ENCODE data around the gene HAUS8. TPM values are rescaled to one million over a fixed set of nuclear protein-coding genes. Genes with fewer than 3 reads are reported as not detected.

HAUS8 gene
- polyA plus RNA-seq, 1 experiment, result 4.6 TPM

GRCh38 chr19:17118957-17119356 is 43.7 kb upstream of the HAUS8 start:
- ChIA-PET POLR2A (no interaction called here), CTCF (no interaction called here)
- H3K27ac ChIP-seq (ENCODE audit: low read depth, low read length), result no peak overlapping the region
- H3K9me3 ChIP-seq (ENCODE audit: control insufficient read depth, insufficient read depth, low read length), result no peaks in the 10 kb centered on the region
- DNase-seq (ENCODE audit: low read depth, low spot score), result no peak
- no peaks in the 10 kb centered on the region for H3K27me3 ChIP-seq (ENCODE audit: control insufficient read depth, insufficient read depth, low read length)
- no peak overlapping the region for H3K4me3 ChIP-seq (ENCODE audit: low read depth, low read length)
- TF ChIP-seq CTCF (IDR thresholded peaks at IDR 0.05; ENCODE audit: low read depth, low read length), result no peak

- POLR2A ChIA-PET, result interaction anchor here (0.6 kb wide), 1 partner anchor 20 kb away, joined by 4 read pairs; no protein-coding TSS in a partner anchor
- DNase-seq (ENCODE audit: low read depth, low spot score), result no peak
- Histone ChIP-seq H3K9me3 (ENCODE audit: control insufficient read depth, insufficient read depth, low read length) (no peaks in the 10 kb centered on the region), H3K27me3 (ENCODE audit: control insufficient read depth, insufficient read depth, low read length) (no peaks in the 10 kb centered on the region), H3K4me3 (ENCODE audit: low read depth, low read length) (no peak overlapping the region), H3K27ac (ENCODE audit: low read depth, low read length) (no peak overlapping the region)
- CTCF ChIA-PET, result no interaction called here
- no peak for TF ChIP-seq CTCF (IDR thresholded peaks at IDR 0.05; ENCODE audit: low read depth, low read length)
Measured at GRCh38 chr19:17116996-17117702, 41.9 kb upstream of the HAUS8 start.

- ChIA-PET POLR2A (no interaction called here), CTCF (no interaction called here)
- DNase-seq (ENCODE audit: low read depth, low spot score), result no peak
- no peaks in the 10 kb centered on the region for H3K9me3 ChIP-seq (ENCODE audit: control insufficient read depth, insufficient read depth, low read length)
- no peak for TF ChIP-seq CTCF (IDR thresholded peaks at IDR 0.05; ENCODE audit: low read depth, low read length)
- H3K4me3 ChIP-seq (ENCODE audit: low read depth, low read length), result no peak overlapping the region
- H3K27me3 ChIP-seq (ENCODE audit: control insufficient read depth, insufficient read depth, low read length), result no peaks in the 10 kb centered on the region
- no peak overlapping the region for H3K27ac ChIP-seq (ENCODE audit: low read depth, low read length)
Measured at GRCh38 chr19:17114414-17114831, 39.2 kb upstream of the HAUS8 start.

- H3K27ac ChIP-seq (ENCODE audit: low read depth, low read length), result no peak overlapping the region
- TF ChIP-seq CTCF (IDR thresholded peaks at IDR 0.05; ENCODE audit: low read depth, low read length), result no peak
Measured at GRCh38 chr19:17113127-17113785, 38.0 kb upstream of the HAUS8 start.

GRCh38 chr19:17112700-17113099 is 37.4 kb upstream of the HAUS8 start:
- TF ChIP-seq CTCF (IDR thresholded peaks at IDR 0.05; ENCODE audit: low read depth, low read length), result no peak
- ChIA-PET CTCF (no interaction called here), POLR2A (no interaction called here)
- Histone ChIP-seq H3K4me3 (ENCODE audit: low read depth, low read length) (no peak overlapping the region), H3K9me3 (ENCODE audit: control insufficient read depth, insufficient read depth, low read length) (no peaks in the 10 kb centered on the region), H3K27ac (ENCODE audit: low read depth, low read length) (no peak overlapping the region), H3K27me3 (ENCODE audit: control insufficient read depth, insufficient read depth, low read length) (no peaks in the 10 kb centered on the region)
- DNase-seq (ENCODE audit: low read depth, low spot score), result no peak

More at GRCh38 chr19:17113127-17113785, 38.0 kb upstream of the HAUS8 start:
- H3K9me3 ChIP-seq (ENCODE audit: control insufficient read depth, insufficient read depth, low read length), result no peaks in the 10 kb centered on the region
- POLR2A ChIA-PET, result interaction anchor here (0.6 kb wide), 1 partner anchor 179 kb away, joined by 11 read pairs; no protein-coding TSS in a partner anchor
- H3K4me3 ChIP-seq (ENCODE audit: low read depth, low read length), result no peak overlapping the region
- no peak for DNase-seq (ENCODE audit: low read depth, low spot score)
- CTCF ChIA-PET, result no interaction called here
- H3K27me3 ChIP-seq (ENCODE audit: control insufficient read depth, insufficient read depth, low read length), result no peaks in the 10 kb centered on the region
